ENCODE data around the gene CCDC33.
A peak's percentile ranks its signal among the peaks of the same experiment; 100 is the strongest.
"Not testable (repeated sequence)": the region's sequence is repeated elsewhere in the genome, so short reads cannot be mapped to it uniquely, and the experiment has no call there.

CCDC33 gene

DNA sequence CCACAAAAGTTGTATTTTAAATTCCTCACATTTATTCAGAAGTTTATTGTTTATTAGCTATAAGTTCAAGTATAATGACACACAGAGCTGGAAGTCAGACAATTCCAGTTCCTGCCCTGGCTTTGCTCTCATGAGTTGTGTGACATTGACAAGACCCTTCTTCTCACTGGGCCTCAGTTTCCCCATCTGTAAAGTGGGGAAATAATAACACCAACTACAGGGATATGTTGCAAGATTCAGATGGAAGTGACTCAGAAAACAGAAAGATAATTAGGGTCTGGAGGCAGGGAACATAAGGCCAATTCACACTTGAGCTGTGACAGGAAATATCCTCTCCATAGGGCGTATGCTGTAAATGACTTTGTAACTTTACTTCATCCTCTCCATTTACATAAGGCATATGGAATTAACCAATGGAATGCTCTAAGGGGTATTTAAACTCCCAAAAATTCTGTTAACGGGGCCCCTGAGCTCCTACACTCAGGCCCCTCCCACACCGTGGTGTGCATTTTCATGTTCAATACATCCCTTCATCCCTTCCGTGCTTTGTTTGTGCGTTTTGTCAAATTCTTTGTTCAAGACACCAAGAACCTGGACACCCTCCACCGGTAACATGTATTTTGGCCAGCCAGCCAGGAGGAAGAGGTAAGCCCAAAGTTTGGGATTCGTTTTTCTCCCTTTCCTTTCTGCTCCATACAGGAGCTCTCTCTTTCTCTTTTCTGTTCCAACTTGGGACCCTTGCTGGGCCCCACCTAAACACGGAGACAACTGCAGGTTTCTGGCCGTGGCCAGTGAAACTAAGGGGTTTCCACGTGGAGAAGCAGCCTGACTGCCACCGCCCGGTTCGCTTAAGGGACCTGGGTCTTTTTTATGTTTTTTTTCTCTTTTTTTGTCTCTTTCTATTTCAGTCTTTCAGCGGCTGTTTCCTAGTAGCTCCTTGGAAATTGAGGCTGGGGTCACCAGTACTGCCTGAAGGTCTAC is 114.5 kb downstream of the CCDC33 start:
- no peak overlapping the region for H3K27ac ChIP-seq (ENCODE audit: low read depth, low read length)
- H3K36me3 ChIP-seq (ENCODE audit: control insufficient read depth in 5 of 5, insufficient read depth in 5 of 5, low read length in 5 of 5): no peaks in the 10 kb centered on the region
- peaks cover 0 to 4% (median 0%) of the 10 kb centered on the region in 5 donors for H3K9me3 ChIP-seq (ENCODE audit: control insufficient read depth in 5 of 5, low read length in 5 of 5)
- H3K4me3 ChIP-seq (ENCODE audit: low read depth in 1 of 5, low read length in 5 of 5): no peak overlapping the region
- H3K27me3 ChIP-seq (ENCODE audit: control insufficient read depth in 5 of 5, insufficient read depth in 4 of 5, low read length in 5 of 5): no peaks in the 10 kb centered on the region
- H3K9ac ChIP-seq (ENCODE audit: low read length in 5 of 5): no peak overlapping the region
- no peaks in the 10 kb centered on the region for H3K4me1 ChIP-seq (ENCODE audit: control insufficient read depth in 5 of 5, insufficient read depth in 5 of 5, low read length in 5 of 5)

GRCh38 chr15:74351670-74352069 is 115.5 kb downstream of the CCDC33 start:
- Histone ChIP-seq H3K36me3 (ENCODE audit: control insufficient read depth in 5 of 5, insufficient read depth in 5 of 5, low read length in 5 of 5) (no peaks in the 10 kb centered on the region), H3K4me1 (ENCODE audit: control insufficient read depth in 5 of 5, insufficient read depth in 5 of 5, low read length in 5 of 5) (no peaks in the 10 kb centered on the region), H3K9me3 (ENCODE audit: control insufficient read depth in 5 of 5, low read length in 5 of 5) (peaks cover 0 to 4% (median 0%) of the 10 kb centered on the region in 5 donors), H3K4me3 (ENCODE audit: low read depth in 1 of 5, low read length in 5 of 5) (no peak overlapping the region), H3K27ac (ENCODE audit: low read depth, low read length) (no peak overlapping the region), H3K27me3 (ENCODE audit: control insufficient read depth in 5 of 5, insufficient read depth in 4 of 5, low read length in 5 of 5) (no peaks in the 10 kb centered on the region), H3K9ac (ENCODE audit: low read length in 5 of 5) (no peak overlapping the region)

DNA sequence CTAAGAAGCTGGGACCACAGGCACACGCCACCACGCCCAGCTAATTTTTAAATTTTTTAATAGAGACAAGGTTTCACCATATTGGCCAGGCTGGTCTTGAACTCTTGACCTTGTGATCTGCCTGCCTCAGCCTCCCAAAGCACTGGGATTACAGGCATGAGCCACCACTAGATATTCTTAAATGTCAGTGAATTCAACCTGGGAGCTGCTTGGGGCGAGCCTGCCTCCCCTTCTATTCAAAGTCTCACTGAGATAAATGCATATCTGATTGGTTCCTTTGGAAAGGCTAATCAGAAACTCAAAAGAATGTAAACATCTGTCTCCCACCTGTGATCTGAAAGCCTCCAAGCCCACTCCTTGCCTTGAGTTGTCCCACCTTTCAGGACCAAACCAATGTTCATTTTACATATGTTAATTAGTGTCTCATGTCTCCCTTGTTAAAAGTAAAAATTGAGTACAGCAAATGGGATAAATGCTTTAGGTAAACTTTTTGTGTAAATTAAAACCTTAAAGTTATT is 116.3 kb downstream of the CCDC33 start:
- no peaks in the 10 kb centered on the region for H3K36me3 ChIP-seq (ENCODE audit: control insufficient read depth in 5 of 5, insufficient read depth in 5 of 5, low read length in 5 of 5)

GRCh38 chr15:74353992-74354391 is 117.9 kb downstream of the CCDC33 start:
- not testable (repeated sequence) for H3K36me3 ChIP-seq (ENCODE audit: control insufficient read depth in 5 of 5, insufficient read depth in 5 of 5, low read length in 5 of 5); H3K9ac ChIP-seq (ENCODE audit: low read length in 5 of 5); H3K4me3 ChIP-seq (ENCODE audit: low read depth in 1 of 5, low read length in 5 of 5); H3K27me3 ChIP-seq (ENCODE audit: control insufficient read depth in 5 of 5, insufficient read depth in 4 of 5, low read length in 5 of 5); H3K27ac ChIP-seq (ENCODE audit: low read depth, low read length); H3K4me1 ChIP-seq (ENCODE audit: control insufficient read depth in 5 of 5, insufficient read depth in 5 of 5, low read length in 5 of 5); H3K9me3 ChIP-seq (ENCODE audit: control insufficient read depth in 5 of 5, low read length in 5 of 5)

More for the DNA sequence above, 116.3 kb downstream of the CCDC33 start:
- peaks cover 0 to 4% (median 0%) of the 10 kb centered on the region in 5 donors for H3K9me3 ChIP-seq (ENCODE audit: control insufficient read depth in 5 of 5, low read length in 5 of 5)
- H3K4me1 ChIP-seq (ENCODE audit: control insufficient read depth in 5 of 5, insufficient read depth in 5 of 5, low read length in 5 of 5): no peaks in the 10 kb centered on the region
- no peak overlapping the region for H3K27ac ChIP-seq (ENCODE audit: low read depth, low read length)
- H3K4me3 ChIP-seq (ENCODE audit: low read depth in 1 of 5, low read length in 5 of 5): no peak overlapping the region
- no peaks in the 10 kb centered on the region for H3K27me3 ChIP-seq (ENCODE audit: control insufficient read depth in 5 of 5, insufficient read depth in 4 of 5, low read length in 5 of 5)
- H3K9ac ChIP-seq (ENCODE audit: low read length in 5 of 5): no peak overlapping the region

DNA sequence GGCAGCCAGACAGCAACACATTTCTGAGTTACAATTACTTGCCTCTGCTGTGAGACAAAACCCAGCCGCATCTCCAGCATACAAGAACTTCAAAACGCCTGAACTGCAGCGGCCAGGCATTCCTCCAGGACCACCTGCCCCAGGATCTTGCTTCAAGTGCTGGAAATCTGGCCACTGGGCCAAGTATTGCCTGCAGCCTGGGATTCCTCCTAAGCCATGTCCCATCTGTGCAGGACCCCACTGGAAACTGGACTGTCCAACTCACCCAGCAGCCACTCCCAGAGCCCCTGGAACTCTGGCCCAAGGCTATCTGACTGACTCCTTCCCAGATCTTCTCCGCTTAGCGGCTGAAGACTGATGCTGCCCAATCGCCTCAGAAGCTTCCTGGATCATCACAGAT is 119.9 kb downstream of the CCDC33 start:
- H3K4me3 ChIP-seq (ENCODE audit: low read depth in 1 of 5, low read length in 5 of 5); H3K27ac ChIP-seq (ENCODE audit: low read depth, low read length); H3K4me1 ChIP-seq (ENCODE audit: control insufficient read depth in 5 of 5, insufficient read depth in 5 of 5, low read length in 5 of 5); H3K9me3 ChIP-seq (ENCODE audit: control insufficient read depth in 5 of 5, low read length in 5 of 5); H3K27me3 ChIP-seq (ENCODE audit: control insufficient read depth in 5 of 5, insufficient read depth in 4 of 5, low read length in 5 of 5); H3K36me3 ChIP-seq (ENCODE audit: control insufficient read depth in 5 of 5, insufficient read depth in 5 of 5, low read length in 5 of 5); H3K9ac ChIP-seq (ENCODE audit: low read length in 5 of 5): not testable (repeated sequence)

DNA sequence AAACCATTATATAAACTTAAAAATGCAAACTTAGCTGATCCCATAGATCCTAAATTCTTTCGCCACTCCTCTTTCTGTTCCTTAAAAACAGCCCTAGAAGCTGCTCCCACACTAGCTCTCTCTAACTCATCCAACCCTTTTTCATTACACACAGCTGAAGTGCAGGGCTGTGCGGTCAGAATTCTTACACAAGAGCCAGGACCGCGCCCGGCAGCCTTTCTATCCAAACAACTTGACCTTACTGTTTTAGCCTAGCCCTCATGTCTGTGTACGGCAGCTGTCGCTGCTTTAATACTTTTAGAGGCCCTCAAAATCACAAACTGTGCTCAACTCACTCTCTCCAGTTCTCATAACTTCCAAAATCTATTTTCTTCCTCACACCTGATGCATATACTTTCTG is 121.4 kb downstream of the CCDC33 start:
- H3K36me3 ChIP-seq (ENCODE audit: control insufficient read depth in 5 of 5, insufficient read depth in 5 of 5, low read length in 5 of 5); H3K4me3 ChIP-seq (ENCODE audit: low read depth in 1 of 5, low read length in 5 of 5); H3K27me3 ChIP-seq (ENCODE audit: control insufficient read depth in 5 of 5, insufficient read depth in 4 of 5, low read length in 5 of 5); H3K9me3 ChIP-seq (ENCODE audit: control insufficient read depth in 5 of 5, low read length in 5 of 5); H3K9ac ChIP-seq (ENCODE audit: low read length in 5 of 5); H3K27ac ChIP-seq (ENCODE audit: low read depth, low read length); H3K4me1 ChIP-seq (ENCODE audit: control insufficient read depth in 5 of 5, insufficient read depth in 5 of 5, low read length in 5 of 5): not testable (repeated sequence)

GRCh38 chr15:74359376-74359775 is 123.2 kb downstream of the CCDC33 start:
- H3K9ac ChIP-seq (ENCODE audit: low read length in 5 of 5); H3K9me3 ChIP-seq (ENCODE audit: control insufficient read depth in 5 of 5, low read length in 5 of 5); H3K27ac ChIP-seq (ENCODE audit: low read depth, low read length); H3K36me3 ChIP-seq (ENCODE audit: control insufficient read depth in 5 of 5, insufficient read depth in 5 of 5, low read length in 5 of 5); H3K4me1 ChIP-seq (ENCODE audit: control insufficient read depth in 5 of 5, insufficient read depth in 5 of 5, low read length in 5 of 5); H3K27me3 ChIP-seq (ENCODE audit: control insufficient read depth in 5 of 5, insufficient read depth in 4 of 5, low read length in 5 of 5); H3K4me3 ChIP-seq (ENCODE audit: low read depth in 1 of 5, low read length in 5 of 5): not testable (repeated sequence)

DNA sequence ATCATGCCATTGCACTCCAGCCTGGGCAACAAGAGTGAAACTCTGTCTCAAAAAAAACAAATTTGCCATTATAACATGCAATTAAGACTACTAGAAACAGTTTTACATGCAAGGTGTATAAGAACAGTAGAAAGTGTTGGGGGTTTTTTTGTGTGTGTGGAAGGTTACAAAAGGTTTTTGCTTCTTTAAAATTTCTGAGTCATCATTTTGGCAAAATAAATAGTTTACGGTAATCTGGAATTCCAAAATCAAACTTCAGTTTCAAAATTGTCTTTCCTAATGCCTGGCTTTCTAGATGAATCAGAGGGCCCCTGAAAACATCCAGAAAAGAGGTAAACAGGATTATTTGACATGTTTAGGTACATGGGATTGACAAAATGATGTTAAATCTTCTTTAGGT is 124.7 kb downstream of the CCDC33 start:
- not testable (repeated sequence) for H3K9me3 ChIP-seq (ENCODE audit: control insufficient read depth in 5 of 5, low read length in 5 of 5)

DNA sequence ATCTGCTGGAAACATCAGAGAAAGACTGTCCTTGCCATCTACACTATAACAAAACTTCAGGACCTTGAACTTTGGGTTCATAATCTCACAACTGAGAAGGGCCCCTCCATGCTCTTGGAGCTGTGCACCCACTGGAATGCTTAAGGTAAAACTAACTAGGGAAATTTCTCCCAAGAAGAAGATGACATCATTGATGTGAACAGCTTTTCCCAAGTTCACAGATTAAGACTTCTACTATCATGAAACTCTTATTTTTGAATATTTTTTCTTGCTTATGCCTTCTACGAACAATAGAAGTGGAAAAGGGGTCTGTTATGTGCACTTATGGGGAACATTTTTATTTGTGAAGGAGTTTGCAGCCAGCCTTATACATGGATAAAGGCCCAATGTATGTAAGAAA is 126.4 kb downstream of the CCDC33 start:
- Histone ChIP-seq H3K27me3 (ENCODE audit: control insufficient read depth in 5 of 5, insufficient read depth in 4 of 5, low read length in 5 of 5) (peaks cover 0 to 5% (median 0%) of the 10 kb centered on the region in 5 donors), H3K36me3 (ENCODE audit: control insufficient read depth in 5 of 5, insufficient read depth in 5 of 5, low read length in 5 of 5) (no peaks in the 10 kb centered on the region), H3K4me3 (ENCODE audit: low read depth in 1 of 5, low read length in 5 of 5) (no peak overlapping the region), H3K27ac (ENCODE audit: low read depth, low read length) (no peak overlapping the region), H3K4me1 (ENCODE audit: control insufficient read depth in 5 of 5, insufficient read depth in 5 of 5, low read length in 5 of 5) (peaks cover 2 to 15% (median 11%) of the 10 kb centered on the region in 5 donors), H3K9ac (ENCODE audit: low read length in 5 of 5) (no peak overlapping the region), H3K9me3 (ENCODE audit: control insufficient read depth in 5 of 5, low read length in 5 of 5) (no peaks in the 10 kb centered on the region)

More for the DNA sequence above, 124.7 kb downstream of the CCDC33 start:
- not testable (repeated sequence) for H3K27ac ChIP-seq (ENCODE audit: low read depth, low read length); H3K27me3 ChIP-seq (ENCODE audit: control insufficient read depth in 5 of 5, insufficient read depth in 4 of 5, low read length in 5 of 5); H3K9ac ChIP-seq (ENCODE audit: low read length in 5 of 5); H3K4me1 ChIP-seq (ENCODE audit: control insufficient read depth in 5 of 5, insufficient read depth in 5 of 5, low read length in 5 of 5); H3K4me3 ChIP-seq (ENCODE audit: low read depth in 1 of 5, low read length in 5 of 5); H3K36me3 ChIP-seq (ENCODE audit: control insufficient read depth in 5 of 5, insufficient read depth in 5 of 5, low read length in 5 of 5)

DNA sequence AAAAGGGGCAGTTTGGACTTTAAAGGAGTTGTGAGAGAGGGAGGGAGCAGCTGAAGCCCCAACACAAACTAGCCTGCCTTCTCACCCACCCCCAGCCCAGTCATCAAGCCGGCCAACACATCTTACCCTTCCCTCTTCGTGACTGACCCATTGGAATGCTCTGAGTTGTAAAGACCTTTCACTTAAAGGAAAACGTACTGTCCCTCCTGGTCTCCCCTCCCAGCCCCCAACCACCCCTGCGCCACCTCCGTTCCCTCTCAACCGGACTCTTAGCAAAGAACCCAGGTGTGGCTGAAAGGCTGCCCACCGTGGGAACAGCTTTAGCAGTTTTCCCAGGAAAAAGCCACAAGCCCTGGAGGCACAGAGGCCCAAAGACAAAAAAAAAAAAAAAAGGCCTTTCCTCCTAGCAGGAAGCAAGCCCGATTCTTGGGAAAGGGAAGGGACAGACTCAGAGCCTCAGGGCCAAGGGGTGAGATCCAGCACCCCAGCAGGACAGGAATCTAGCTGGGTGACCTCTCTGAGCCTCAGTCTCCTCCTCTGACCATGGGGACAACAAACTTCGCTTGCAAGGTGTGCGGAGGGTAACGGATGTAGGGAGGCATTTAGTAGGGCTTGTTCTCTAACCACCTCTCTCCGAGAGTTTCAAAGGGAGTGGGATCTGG is 128.9 kb downstream of the CCDC33 start:
- peaks cover 0 to 7% (median 0%) of the 10 kb centered on the region in 5 donors for H3K27me3 ChIP-seq (ENCODE audit: control insufficient read depth in 5 of 5, insufficient read depth in 4 of 5, low read length in 5 of 5)
- H3K36me3 ChIP-seq (ENCODE audit: control insufficient read depth in 5 of 5, insufficient read depth in 5 of 5, low read length in 5 of 5): no peaks in the 10 kb centered on the region
- H3K27ac ChIP-seq (ENCODE audit: low read depth, low read length): no peak overlapping the region
- peaks cover 2 to 20% (median 14%) of the 10 kb centered on the region in 5 donors for H3K4me1 ChIP-seq (ENCODE audit: control insufficient read depth in 5 of 5, insufficient read depth in 5 of 5, low read length in 5 of 5)
- peak overlapping the region; percentile 62 to 74 (median 65) for H3K4me3 ChIP-seq (ENCODE audit: low read depth in 1 of 5, low read length in 5 of 5)
- H3K9me3 ChIP-seq (ENCODE audit: control insufficient read depth in 5 of 5, low read length in 5 of 5): no peaks in the 10 kb centered on the region
- peak overlapping the region; percentile 16 to 74 (median 45) for H3K9ac ChIP-seq (ENCODE audit: low read length in 5 of 5)

Data from subcutaneous abdominal adipose tissue (tissue), 5 donors.